SK-N-SH (cell line): Measurements from ENCODE around the gene DCAF8. TPM values are rescaled to one million over a fixed set of nuclear protein-coding genes. Genes with fewer than 3 reads are reported as not detected.

Experiments used
- CTCF ChIA-PET: fragments of 300-600, 350-600 bp; formaldehyde crosslinking; extraction: SDS; loops from one replicate; lab custom pipeline; 2021; lab: Yijun Ruan, JAX
- POLR2A ChIA-PET: fragments of 350-600 bp; sonication (Branson Sonifier 250); formaldehyde crosslinking; extraction: SDS; loops from one replicate; lab custom pipeline; 2020; ENCODE audit warnings: antibody characterized with exemption, inconsistent platforms; lab: Yijun Ruan, JAX
- DNase-seq: peaks from one replicate; pipeline ENCODE4 v3.0.0; 2012
- H2AFZ ChIP-seq: fragments of 200-600 bp; sonication (generic); 2 replicates; pipeline ENCODE4 v1.8.1; 2016; ENCODE audit warnings: antibody characterized with exemption, mild to moderate bottlenecking, low read depth
- H3F3A ChIP-seq: fragments of 200-600 bp; sonication (generic); replicated peaks from 2 replicates; pipeline ENCODE3; 2016; ENCODE audit warnings: antibody characterized with exemption, mild to moderate bottlenecking; ENCODE audit not compliant: insufficient read depth
- H3K27ac ChIP-seq, 2 experiments: fragments of 200-500 bp in 1 of 2; fragments of 200-600 bp in 1 of 2; sonication (Bioruptor generic) in 1 of 2; sonication (generic), shearing (Covaris generic) in 1 of 2; 2 replicates each; pipeline versions ENCODE4 v1.5.1 to v1.6.1; 2014 to 2016; ENCODE audit warnings: low read depth in 2 of 2, inconsistent platforms in 1 of 2, low read length in 1 of 2, mild to moderate bottlenecking in 1 of 2, mixed read lengths in 1 of 2
- H3K27me3 ChIP-seq: fragments of 200-600 bp; sonication (generic), shearing (Covaris generic); 2 replicates; pipeline ENCODE4 v1.6.1; 2016; ENCODE audit warnings: mixed run types; ENCODE audit not compliant: insufficient read depth
- H3K36me3 ChIP-seq, 2 experiments: fragments of 200-500 bp in 1 of 2; fragments of 200-600 bp in 1 of 2; sonication (Bioruptor generic) in 1 of 2; sonication (generic) in 1 of 2; replicated peaks in 1 of 2; 2 replicates each; pipeline versions ENCODE3 to v1.5.1; 2014 to 2016; ENCODE audit warnings: low read length in 1 of 2, mild to moderate bottlenecking in 1 of 2; ENCODE audit not compliant: insufficient read depth in 2 of 2, control insufficient read depth in 1 of 2
- H3K4me1 ChIP-seq, 2 experiments: fragments of 200-500 bp in 1 of 2; fragments of 200-600 bp in 1 of 2; sonication (Bioruptor generic) in 1 of 2; sonication (generic), shearing (Covaris generic) in 1 of 2; 2 replicates each; pipeline versions ENCODE4 v1.5.1 to v1.6.1; 2014 to 2016; ENCODE audit warnings: low read depth in 1 of 2, low read length in 1 of 2, mixed run types in 1 of 2; ENCODE audit not compliant: insufficient read depth in 2 of 2, control insufficient read depth in 1 of 2
- H3K4me2 ChIP-seq: fragments of 200-600 bp; sonication (generic), shearing (Covaris generic); 2 replicates; pipeline ENCODE4 v1.6.1; 2017; ENCODE audit warnings: mixed run types
- H3K4me3 ChIP-seq, 2 experiments: fragments of 200-500 bp in 1 of 2; fragments of 200-600 bp in 1 of 2; sonication (Bioruptor generic) in 1 of 2; sonication (generic), shearing (Covaris generic) in 1 of 2; 2 replicates each; pipeline versions ENCODE4 v1.5.1 to v1.8.1; 2014 to 2016; ENCODE audit warnings: low read depth in 2 of 2, inconsistent platforms in 1 of 2, low read length in 1 of 2, mild to moderate bottlenecking in 1 of 2, mixed read lengths in 1 of 2, moderate library complexity in 1 of 2
- H3K79me2 ChIP-seq: fragments of 200-600 bp; sonication (generic); 2 replicates; pipeline ENCODE4 v1.8.1; 2017; ENCODE audit warnings: mild to moderate bottlenecking; ENCODE audit not compliant: insufficient read depth
- H3K9ac ChIP-seq: fragments of 200-600 bp; sonication (generic); 2 replicates; pipeline ENCODE4 v1.6.1; 2017; ENCODE audit warnings: mixed run types
- H3K9me2 ChIP-seq: fragments of 200-600 bp; sonication (generic); 2 replicates; pipeline ENCODE4 v1.6.1; 2017; ENCODE audit warnings: mixed run types
- H3K9me3 ChIP-seq: fragments of 200-600 bp; sonication (generic); 2 replicates; pipeline ENCODE4 v1.6.1; 2017; ENCODE audit warnings: mixed run types, mild to moderate bottlenecking, moderate library complexity
- H4K20me1 ChIP-seq: fragments of 200-600 bp; sonication (generic); 2 replicates; pipeline ENCODE4 v1.6.1; 2017; ENCODE audit warnings: mild to moderate bottlenecking, mixed run types; ENCODE audit not compliant: insufficient read depth
- CHD2 ChIP-seq: fragments of 150-350 bp; IDR thresholded peaks from 2 replicates; pipeline ENCODE4 v1.6.1; 2018; ENCODE audit warnings: low read length; ENCODE audit not compliant: partially characterized antibody
- CTCF ChIP-seq: fragments of 200-600 bp; sonication (generic); IDR thresholded peaks from 2 replicates; pipeline ENCODE4 v1.6.1; 2017; ENCODE audit warnings: antibody characterized with exemption, mild to moderate bottlenecking, moderate library complexity
- EZH2phosphoT487 ChIP-seq: fragments of 200-600 bp; sonication (generic); IDR thresholded peaks from 2 replicates; pipeline ENCODE4 v1.6.1; 2017; ENCODE audit warnings: low read depth, mixed run types, mild to moderate bottlenecking, antibody characterized with exemption, moderate library complexity, borderline replicate concordance
- FOSL2 ChIP-seq: IDR thresholded peaks from 2 replicates; pipeline ENCODE4 v1.4.0; 2012; ENCODE audit warnings: low read depth, mild to moderate bottlenecking, moderate library complexity, borderline replicate concordance
- FOXJ3 ChIP-seq: sonication (generic); formaldehyde crosslinking; IDR thresholded peaks from 2 replicates; pipeline ENCODE4 v1.5.1; 2020; ENCODE audit warnings: mild to moderate bottlenecking, missing genetic modification reagents
- GABPA ChIP-seq: IDR thresholded peaks from 2 replicates; pipeline ENCODE4 v1.4.0; 2012; ENCODE audit warnings: low read depth, mild to moderate bottlenecking
- GATA2 ChIP-seq: sonication (generic); formaldehyde crosslinking; IDR thresholded peaks from 2 replicates; pipeline ENCODE4 v1.5.0; 2020; ENCODE audit warnings: mild to moderate bottlenecking, missing genetic modification reagents
- IRF3 ChIP-seq: fragments of 150-350 bp; IDR thresholded peaks from 2 replicates; pipeline ENCODE4 v1.6.1; 2016; ENCODE audit warnings: mild to moderate bottlenecking, low read depth, low read length
- PBX3 ChIP-seq: IDR thresholded peaks from 2 replicates; pipeline ENCODE4; 2012
- POLR2AphosphoS5 ChIP-seq: IDR thresholded peaks from 2 replicates; pipeline ENCODE4 v1.6.1; 2012; ENCODE audit warnings: low read depth, low read length
- RAD21 ChIP-seq: IDR thresholded peaks from 2 replicates; pipeline ENCODE4 v1.6.1; 2012; ENCODE audit warnings: mild to moderate bottlenecking, low read length
- RFX5 ChIP-seq: IDR thresholded peaks from 2 replicates; pipeline ENCODE4 v1.6.1; 2012; ENCODE audit warnings: mild to moderate bottlenecking, improper control_type of control experiment, low read length
- RXRA ChIP-seq: IDR thresholded peaks from 2 replicates; pipeline ENCODE4 v1.4.0; 2012; ENCODE audit warnings: low read depth, mild to moderate bottlenecking, borderline replicate concordance
- TCF12 ChIP-seq: IDR thresholded peaks from 2 replicates; pipeline ENCODE4 v1.4.0; 2012
- TEAD4 ChIP-seq: IDR thresholded peaks from 2 replicates; pipeline ENCODE4 v1.4.0; 2012; ENCODE audit warnings: mild to moderate bottlenecking, borderline replicate concordance; ENCODE audit not compliant: insufficient read depth
- YY1 ChIP-seq: IDR thresholded peaks from 2 replicates; pipeline ENCODE4 v1.4.0; 2012; ENCODE audit warnings: low read depth, mild to moderate bottlenecking
- WGBS: methylation state at CpG from one replicate; pipeline ENCODE4 v1.1.6; 2017; ENCODE audit warnings: low lambda C conversion rate; 5-methylcytosine and 5-hydroxymethylcytosine counted together
- polyA plus RNA-seq, 3 experiments: library from polyadenylated mRNA; depleted of rRNA; stranded (reverse); fragments of >200 nt; gene quantifications; 2 replicates each; pipeline ENCODE4 v1.2.3, GENCODE V29; 2012

The DCAF8 gene
- polyA plus RNA-seq, 1 of the 3 experiments (the other 2 are of a cell fraction), result 108 TPM

GRCh38 chr1:160204526-160205241 lies 57.7 kb downstream of the DCAF8 start:
- no peaks in the 10 kb centered on the region for H3K9me2 ChIP-seq
- H3K36me3 ChIP-seq, result peaks cover 16 to 18% of the 10 kb centered on the region in 2 experiments
- peaks cover 21% of the 10 kb centered on the region for H3F3A ChIP-seq
- ChIA-PET POLR2A (interaction anchor here (0.7 kb wide), 1 partner anchor 15 kb away, joined by 3 read pairs; no protein-coding TSS in a partner anchor), CTCF (interaction anchor here (0.6 to 13.6 kb wide), 8 partner anchors 12 to 186 kb away, joined by 3 to 137 read pairs (median 14); no protein-coding TSS in a partner anchor)
- H3K9ac ChIP-seq, result peak overlapping the region; percentile 57; the same call in 1 of the 2 replicates
- TF ChIP-seq RXRA, result no peak
- no peak for TF ChIP-seq TCF12
- TF ChIP-seq CTCF, result no peak
- TF ChIP-seq IRF3, result no peak
- TF ChIP-seq GABPA, result no peak
- peak overlapping the region; percentile 31 to 50; a peak in 1 of 4 replicates for H3K27ac ChIP-seq
- no peaks in the 10 kb centered on the region for H3K27me3 ChIP-seq
- DNase-seq, result peak; percentile 25
- WGBS, result 28% methylated on average over 6 of the region's 7 CpGs
- H3K9me3 ChIP-seq, result no peaks in the 10 kb centered on the region
- H2AFZ ChIP-seq, result peak overlapping the region; percentile 94
- peaks cover 29 to 49% of the 10 kb centered on the region in 2 experiments for H3K4me1 ChIP-seq
- H3K4me2 ChIP-seq, result 0 out of 2 replicates have a peak overlapping the region, but pooled peaks have one; percentile 100
- peak overlapping the region in 1 of 2 experiments; percentile 34; a peak in 3 of 4 replicates for H3K4me3 ChIP-seq
- H3K79me2 ChIP-seq, result peaks cover 44% of the 10 kb centered on the region
- peaks cover 32% of the 10 kb centered on the region for H4K20me1 ChIP-seq

- Histone ChIP-seq H3K27me3 (no peaks in the 10 kb centered on the region), H4K20me1 (no peaks in the 10 kb centered on the region), H3F3A (peaks cover 6% of the 10 kb centered on the region), H3K4me1 (peaks cover 0 to 10% of the 10 kb centered on the region in 2 experiments; a peak in 2 of 4 replicates), H3K4me3 (no peak overlapping the region), H3K4me2 (no peak overlapping the region), H3K27ac (no peak overlapping the region), H3K9ac (no peak overlapping the region), H2AFZ (no peak overlapping the region), H3K79me2 (peaks cover 6% of the 10 kb centered on the region; the same call in 1 of the 2 replicates), H3K9me2 (no peaks in the 10 kb centered on the region), H3K9me3 (no peaks in the 10 kb centered on the region), H3K36me3 (no peaks in the 10 kb centered on the region)
- DNase-seq, result no peak
- TF ChIP-seq CHD2 (no peak), GATA2 (CRISPR knock-in tag) (no peak), PBX3 (no peak), TEAD4 (no peak), FOSL2 (no peak), POLR2AphosphoS5 (no peak), YY1 (no peak), FOXJ3 (CRISPR knock-in tag) (no peak), EZH2phosphoT487 (no peak), RFX5 (no peak), IRF3 (no peak), GABPA (no peak), RAD21 (no peak), RXRA (no peak)
- ChIA-PET POLR2A (interaction anchor here (0.6 kb wide), 1 partner anchor 52 kb away, joined by 6 read pairs; no protein-coding TSS in a partner anchor), CTCF (interaction anchor here (1.2 to 13.6 kb wide), 4 partner anchors 8 to 99 kb away, joined by 5 to 137 read pairs (median 22); no protein-coding TSS in a partner anchor)
- WGBS, result 76% methylated on average over 4 of the region's 4 CpGs
These were observed 61.6 kb downstream of the DCAF8 start for GRCh38 chr1:160200786-160201185.
